GM21390 (cell line): ENCODE data around the gene CACYBP.

Source experiments
- ATAC-seq: cut with Tn5 transposase; IDR thresholded peaks from one replicate; pipeline ENCODE4 v1.9.1; 2021; ENCODE audit not compliant: unreplicated experiment

The CACYBP gene

GRCh38 chr1:174999936-175000696, at the start of gene CACYBP:
Gene CACYBP, plus strand, starts transcription at chr1:174999947. Its CDS starts 234 bp downstream, at chr1:175000181.
- ATAC-seq = peak; percentile 7

GRCh38 chr1:174953285-174954072, 46.3 kb upstream of the CACYBP start:
- ATAC-seq = no peak

DNA sequence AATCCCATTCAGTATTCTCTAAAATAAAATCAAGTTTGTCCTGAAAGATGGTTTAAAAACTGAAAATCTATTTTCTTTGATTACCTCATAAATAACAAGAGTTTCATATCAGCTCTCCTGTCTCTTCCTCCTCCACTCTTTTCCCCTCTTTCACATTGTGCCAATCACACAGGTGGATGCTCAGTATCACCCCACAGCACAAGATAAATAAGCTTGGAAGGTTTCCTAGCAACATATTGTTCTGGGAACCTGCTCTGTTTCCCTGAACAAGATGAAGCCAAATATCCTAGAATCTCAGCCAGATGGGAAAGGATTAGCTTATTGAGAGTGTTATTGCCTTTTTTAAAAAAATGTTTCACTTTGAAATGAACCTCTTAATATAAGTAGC, 45.7 kb upstream of the CACYBP start:
- no peak for ATAC-seq

DNA sequence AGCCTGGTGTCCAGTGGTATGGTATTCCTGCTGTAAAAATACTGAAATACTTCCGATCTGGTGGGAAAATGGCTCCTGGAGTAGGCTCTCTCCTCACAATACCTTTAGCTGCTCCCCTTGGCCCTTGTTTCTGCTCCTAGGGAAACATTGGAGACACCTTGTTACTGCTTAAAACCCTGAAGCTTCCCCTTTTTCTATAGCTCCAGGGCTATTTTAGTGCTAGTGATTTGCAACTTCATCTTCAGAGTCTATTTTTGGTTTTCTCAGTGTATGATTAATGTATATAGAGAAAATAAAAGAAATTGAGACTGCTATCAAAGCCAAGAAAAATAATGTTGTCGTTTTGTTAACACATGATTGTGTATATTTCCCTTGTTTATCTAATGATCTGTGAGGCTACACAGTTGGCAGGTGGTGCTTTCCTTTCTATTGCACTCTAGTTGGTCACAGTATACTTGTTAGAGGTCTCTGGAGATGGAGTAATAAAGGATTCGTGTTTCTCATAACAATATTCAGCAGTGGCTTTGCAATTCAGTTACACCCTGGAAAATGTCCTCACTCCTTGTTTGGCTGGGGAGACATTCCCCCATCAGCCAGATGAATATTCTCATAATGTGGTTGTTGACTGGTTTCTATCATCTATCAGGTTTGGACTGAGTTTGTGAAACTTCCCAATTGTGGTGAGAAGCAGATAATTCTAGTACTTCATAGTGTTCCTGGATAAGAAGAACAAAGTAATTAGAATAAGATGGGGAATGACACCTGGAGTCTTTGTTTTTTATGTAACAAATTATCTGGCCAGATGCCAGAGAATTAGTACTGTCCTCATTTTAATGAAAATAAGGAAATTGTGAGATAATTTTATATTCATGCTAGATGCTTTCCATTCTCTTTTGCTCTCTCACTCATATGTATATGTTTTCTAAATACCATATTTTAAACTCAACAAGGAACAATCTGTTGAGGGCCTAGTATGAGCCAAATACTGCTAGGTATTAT, 44.8 kb upstream of the CACYBP start:
- no peak for ATAC-seq

GRCh38 chr1:174956086-174956485, 43.7 kb upstream of the CACYBP start:
- ATAC-seq = no peak

DNA sequence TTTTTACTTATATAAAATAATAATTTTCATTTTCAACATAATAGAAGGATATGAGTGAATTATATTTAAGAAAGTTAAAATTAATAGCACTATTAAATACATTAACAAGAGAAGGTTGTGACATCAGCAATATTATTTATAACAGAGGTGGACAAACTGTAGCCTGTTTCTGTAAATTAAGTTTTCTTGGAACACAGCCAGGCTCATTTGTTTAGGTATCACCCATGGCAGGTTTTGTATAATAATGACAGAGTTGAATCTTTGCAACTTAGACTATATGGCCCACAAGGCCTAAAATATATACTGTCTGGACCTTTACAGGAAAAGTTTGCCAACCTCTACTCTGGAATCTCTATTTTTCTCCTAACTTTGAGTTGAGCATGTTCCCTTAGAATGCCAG, 42.8 kb upstream of the CACYBP start:
- ATAC-seq = no peak

DNA sequence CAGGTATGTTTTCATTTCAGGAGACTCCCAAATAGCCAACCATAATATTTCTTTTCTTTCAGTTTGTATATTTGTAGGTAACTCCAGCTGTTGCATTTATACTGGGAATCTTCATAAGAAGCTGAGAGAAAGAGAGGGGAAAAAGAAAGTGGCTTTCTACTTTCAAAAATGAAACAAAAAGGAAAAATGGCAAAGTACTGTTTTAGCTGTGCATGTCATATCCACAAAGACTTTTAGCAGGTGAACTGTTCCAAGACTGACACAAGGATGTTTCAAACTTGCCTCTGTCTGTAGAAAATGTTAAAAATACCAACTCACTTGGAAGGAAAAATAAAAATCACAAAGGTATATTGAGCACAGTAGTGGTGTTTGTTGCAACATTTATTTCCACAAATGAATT, 41.9 kb upstream of the CACYBP start:
- ATAC-seq = no peak

DNA sequence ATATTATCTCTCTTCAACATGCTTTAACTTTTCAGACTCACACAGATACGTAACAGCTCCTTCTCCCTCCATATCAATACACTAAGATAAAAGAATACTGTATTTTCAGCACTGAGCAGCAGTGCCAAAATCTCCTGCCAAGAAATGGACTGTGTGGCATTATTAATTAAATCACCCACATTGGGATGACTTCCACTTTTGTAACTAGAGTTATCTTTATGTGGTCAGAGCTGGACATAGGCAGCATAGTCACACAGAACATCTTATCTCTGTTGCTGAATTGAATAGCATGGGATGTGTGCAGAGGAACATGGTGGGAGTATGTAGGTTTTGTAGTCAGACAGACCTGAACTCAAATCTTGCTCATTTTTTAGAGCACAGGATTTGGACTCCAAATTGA, 41.4 kb upstream of the CACYBP start:
- no peak for ATAC-seq

DNA sequence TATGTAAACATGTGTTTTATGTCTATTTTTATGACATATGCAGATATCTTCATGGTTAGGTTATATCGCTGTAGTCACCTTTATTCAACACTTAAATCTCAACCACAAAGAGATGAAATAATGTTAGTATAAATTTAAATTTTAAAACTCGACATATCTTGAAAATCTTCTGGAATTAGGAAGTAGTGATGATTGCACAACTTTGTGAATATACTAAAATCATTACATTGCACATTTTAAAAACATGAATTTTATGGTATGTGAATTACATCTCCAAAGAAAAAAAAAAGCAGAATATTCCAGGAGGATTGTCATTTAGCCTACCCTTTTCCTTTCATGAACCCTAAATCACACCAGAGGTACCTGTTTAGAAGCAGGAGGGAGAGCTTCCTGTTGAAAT, 39.4 kb upstream of the CACYBP start:
- ATAC-seq = no peak

DNA sequence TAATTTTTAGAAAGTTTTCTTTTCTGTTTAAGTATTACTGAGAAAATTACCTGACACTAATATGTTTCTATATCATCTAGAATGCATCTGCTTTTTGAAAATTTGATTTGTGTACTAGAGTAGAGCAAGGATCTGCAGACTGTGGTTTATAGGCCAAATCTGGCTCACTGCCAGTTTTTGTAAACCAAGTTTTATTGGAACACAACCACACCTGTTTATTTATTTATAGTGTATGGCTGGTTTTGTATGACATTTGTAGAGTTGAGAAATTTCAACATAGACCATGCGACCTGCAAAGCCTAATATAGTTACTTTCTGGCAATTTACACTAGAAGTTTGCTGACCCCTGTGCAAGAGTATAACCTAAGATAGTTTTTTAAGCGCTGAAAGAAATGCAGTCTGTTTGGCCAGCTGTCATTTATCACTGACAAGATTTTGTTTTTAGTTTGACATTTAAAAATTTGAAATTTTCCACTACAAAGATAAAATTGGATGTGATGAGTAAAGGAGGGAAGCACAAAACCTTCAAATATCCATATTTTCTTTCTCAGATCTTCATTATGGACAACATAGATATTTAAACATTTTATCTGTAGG, 36.1 kb upstream of the CACYBP start:
- no peak for ATAC-seq

GRCh38 chr1:174964261-174964971, 35.3 kb upstream of the CACYBP start:
- ATAC-seq = no peak

- ATAC-seq = no peak
Observed at GRCh38 chr1:174964972-174965361, 34.8 kb upstream of the CACYBP start.

DNA sequence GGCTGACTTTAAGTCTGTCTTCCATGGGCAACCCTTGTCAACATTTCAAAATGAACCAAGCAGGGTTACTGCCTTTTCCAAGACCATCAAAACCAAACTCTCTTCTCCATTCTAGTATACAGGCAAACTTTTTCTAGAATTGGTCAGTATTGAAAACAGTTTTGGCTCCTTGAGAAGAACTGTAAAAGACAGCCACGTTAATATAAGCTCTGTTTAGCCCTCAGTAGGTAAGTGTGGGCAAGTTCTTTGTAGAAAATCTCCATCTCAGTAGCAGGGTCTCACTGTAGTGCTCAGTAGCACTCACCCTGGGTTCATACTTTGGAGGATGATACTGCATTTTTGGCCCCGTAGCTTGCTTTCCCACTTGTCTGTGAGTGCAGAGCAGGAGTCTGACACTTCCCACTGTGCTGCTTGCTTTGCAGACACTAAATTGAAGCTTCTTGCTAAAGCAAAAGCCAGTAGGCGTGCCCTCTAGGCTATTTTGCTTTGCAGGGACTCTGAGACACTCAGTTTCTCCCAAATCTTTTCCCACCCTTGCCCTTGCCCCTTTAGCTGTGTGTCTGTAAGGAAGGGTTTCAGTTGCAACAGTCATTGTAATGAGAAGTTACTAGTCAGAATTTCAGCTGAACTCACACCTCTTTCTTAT, 34.3 kb upstream of the CACYBP start:
- ATAC-seq = no peak

DNA sequence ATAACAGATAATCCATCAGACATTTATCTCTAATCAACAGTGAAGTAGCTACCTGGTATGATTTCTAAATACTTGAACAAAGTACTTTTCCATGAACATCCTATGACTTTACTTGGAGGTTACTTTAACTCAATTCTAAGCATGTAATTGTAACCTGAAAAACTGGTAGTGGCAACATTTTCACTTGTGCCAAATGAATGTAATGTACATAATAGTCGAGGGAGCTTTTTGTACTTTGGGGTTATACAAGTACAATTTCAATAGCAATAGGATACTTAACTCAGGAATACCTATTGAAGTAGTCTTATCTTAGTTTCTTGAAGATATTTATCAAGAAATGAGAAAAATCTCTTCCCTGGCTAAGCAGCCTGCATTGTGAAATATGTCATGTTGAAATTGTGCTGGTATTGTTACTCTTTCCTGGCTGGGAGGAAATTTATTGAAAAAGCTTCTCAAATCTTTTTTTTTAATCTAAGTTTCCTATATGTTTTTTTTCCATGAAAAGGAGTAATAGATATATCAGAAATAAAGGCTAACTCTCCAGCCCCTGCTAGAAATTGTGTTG, 33.7 kb upstream of the CACYBP start:
- no peak for ATAC-seq

GRCh38 chr1:174967845-174968705, 31.7 kb upstream of the CACYBP start:
- no peak for ATAC-seq

- ATAC-seq = peak; percentile 75
Observed at GRCh38 chr1:174968750-174969244, 30.9 kb upstream of the CACYBP start.

- no peak for ATAC-seq
Observed at GRCh38 chr1:174969977-174970376, 29.8 kb upstream of the CACYBP start.

DNA sequence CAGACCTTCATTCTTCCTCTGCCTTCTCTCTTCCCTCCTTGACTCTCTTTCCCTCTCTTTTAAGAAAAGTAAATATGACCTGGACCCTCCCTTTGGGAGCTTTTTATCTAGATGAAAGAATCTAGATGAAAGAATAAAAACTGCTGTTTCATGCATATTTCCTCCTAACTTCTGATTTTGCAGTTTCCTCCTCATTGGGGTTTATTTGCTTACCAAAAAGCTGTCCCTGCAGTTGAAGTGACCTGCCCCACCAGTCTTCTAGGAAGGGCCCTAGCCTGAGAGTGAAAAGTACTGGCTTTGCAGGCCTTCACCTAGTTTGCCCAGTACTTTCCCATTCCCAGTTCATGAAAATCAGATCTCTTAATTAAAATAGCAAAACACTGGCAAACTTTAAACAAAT, 28.3 kb upstream of the CACYBP start:
- no peak for ATAC-seq
